AG20443 (cell line): ENCODE data around the gene RPL15.
"Not testable (repeated sequence)": the region's sequence is repeated elsewhere in the genome, so short reads cannot be mapped to it uniquely, and the experiment has no call there.

Experiments used
- DNase-seq: peaks from one replicate; pipeline ENCODE4 v3.0.0; 2012; ENCODE audit warnings: low spot score, mixed read lengths

Gene RPL15

DNA sequence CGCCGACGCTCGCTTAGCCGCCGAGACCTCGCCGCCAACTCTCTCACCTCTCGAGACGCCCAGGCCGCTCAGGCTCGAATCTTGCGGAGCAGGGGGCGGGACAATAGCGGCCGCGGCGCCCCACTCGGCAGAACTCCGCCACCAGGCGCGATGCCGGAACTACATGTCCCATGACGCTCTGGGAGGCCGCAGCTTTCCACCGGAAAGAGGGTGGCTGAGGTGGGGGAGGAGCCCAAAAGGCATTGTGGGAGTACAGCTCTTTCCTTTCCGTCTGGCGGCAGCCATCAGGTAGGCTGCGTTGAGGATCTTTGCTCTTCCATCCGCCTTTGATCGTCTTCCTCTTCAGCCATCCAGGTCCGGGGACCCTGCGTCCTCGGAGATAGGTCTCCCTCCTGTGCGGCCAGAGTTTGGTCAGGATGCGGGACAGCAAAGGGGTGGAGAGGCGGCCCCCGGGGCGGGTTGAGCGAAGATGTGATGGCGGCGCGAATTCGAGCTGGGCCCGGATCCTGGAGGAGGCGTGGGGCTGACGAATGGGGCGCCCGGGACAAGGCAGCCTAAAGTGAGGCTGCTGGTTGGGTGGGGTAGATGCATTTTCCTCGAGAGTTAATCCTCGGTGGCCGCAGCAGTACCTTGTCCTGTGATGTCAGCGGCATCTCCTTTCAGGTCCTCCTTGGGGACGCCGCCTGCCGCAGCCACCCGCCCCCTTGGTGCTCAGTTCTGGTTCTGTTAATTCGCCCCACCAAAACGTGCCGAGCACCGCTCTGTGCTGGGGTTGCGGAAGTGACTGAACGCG lies at the start of gene RPL15, which contains the start of gene NKIRAS1:
TSS of gene RPL15 (plus strand) at position 247 of the 793 bp plus-strand sequence. CDS start 728 bp downstream, outside the sequence.
TSS of gene NKIRAS1 (minus strand) at position 105 of the 793 bp plus-strand sequence. CDS start 6,086 bp downstream, outside the sequence.
- peak; percentile 98 for DNase-seq

DNA sequence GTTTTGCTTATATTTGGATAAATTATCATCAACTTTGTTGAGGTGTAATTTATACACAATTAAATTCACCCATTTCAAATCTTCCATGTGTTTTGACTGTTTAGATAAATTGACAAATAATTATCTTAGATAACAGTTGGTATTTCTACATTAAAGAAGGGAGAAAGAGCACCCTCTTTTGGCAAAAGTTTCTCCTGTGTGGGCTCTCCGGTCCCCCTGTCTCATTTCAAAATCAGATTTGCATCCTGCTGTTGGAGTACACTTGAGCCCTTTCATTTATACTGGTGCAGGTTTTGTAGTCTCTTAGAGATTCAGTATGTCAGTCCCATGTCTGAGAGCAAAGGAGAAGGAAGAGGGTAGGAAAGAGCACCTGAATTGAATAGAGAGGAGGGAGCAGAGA lies 49.5 kb upstream of the RPL15 start:
- no peak for DNase-seq

DNA sequence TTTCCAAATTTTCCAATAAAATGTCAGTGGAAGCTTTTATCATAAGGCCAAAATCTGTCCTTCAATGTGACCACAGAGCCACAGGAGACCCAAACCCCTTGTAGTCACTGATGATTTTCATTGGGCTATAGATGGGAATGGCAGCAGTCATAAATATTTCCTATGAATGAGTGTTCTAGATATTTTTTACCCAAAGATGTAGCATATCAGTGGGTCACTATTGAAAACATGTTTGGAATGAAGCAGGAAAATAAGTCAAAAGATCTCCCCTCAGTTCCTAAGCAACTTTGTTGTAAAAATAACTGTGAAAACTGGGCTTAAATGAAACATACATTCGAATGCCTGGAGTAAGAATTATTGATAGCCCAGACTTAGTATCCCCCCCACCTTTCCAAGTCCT lies 49.1 kb upstream of the RPL15 start:
- no peak for DNase-seq

DNA sequence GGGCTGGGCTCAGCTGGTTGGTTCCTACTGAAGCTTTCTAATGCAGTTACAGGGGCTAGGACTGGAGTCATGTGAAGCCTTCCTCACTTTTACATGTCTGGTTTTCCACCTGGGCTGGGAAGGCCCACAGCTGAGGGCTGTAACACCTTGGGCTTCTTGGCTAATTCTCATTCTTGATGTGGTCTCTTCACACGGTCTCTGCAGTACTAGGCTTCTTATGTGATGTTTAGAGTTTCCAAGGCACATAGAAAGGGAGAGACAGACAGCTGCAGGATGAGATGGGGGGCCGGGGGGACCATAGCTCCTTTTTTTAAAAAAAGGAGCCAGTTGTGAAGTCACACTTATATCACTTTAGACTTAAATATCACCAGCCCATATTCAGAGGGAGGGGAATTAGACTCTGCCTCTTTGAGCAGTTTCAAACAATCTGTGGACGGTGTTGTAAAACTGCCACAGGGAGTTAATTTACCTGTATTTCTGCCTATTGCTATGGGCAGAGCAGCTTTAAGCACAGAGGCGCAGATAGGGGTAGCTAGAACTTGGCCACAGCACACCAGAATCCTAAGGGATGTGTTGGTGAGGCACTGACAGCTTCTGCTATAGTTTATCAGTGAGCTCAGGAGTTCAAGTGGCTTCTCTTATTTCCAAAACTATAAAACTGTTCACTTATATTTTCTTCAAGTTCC lies 46.8 kb upstream of the RPL15 start:
- no peak for DNase-seq

DNA sequence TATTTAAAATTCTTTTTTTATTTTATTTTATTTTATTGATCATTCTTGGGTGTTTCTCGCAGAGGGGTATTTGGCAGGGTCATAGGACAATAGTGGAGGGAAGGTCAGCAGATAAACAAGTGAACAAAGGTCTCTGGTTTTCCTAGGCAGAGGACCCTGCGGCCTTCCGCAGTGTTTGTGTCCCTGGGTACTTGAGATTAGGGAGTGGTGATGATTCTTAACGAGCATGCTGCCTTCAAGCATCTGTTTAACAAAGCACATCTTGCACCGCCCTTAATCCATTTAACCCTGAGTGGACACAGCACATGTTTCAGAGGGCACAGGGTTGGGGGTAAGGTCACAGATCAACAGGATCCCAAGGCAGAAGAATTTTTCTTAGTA lies 46.3 kb upstream of the RPL15 start:
- DNase-seq = not testable (repeated sequence)

DNA sequence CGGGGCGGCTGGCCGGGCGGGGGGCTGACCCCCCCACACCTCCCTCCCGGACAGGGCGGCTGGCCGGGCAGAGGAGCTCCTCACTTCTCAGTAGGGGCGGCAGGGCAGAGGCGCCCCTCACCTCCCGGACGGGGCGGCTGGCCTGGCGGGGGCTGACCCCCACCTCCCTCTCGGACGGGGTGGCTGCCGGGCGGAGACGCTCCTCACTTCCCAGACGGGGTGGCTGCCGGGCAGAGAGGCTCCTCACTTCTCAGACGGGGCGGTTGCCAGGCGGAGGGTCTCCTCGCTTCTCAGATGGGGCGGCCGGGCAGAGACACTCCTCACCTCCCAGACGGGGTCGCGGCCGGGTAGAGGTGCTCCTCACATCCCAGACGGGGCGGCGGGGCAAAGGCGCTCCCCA lies 45.6 kb upstream of the RPL15 start:
- DNase-seq = not testable (repeated sequence)

DNA sequence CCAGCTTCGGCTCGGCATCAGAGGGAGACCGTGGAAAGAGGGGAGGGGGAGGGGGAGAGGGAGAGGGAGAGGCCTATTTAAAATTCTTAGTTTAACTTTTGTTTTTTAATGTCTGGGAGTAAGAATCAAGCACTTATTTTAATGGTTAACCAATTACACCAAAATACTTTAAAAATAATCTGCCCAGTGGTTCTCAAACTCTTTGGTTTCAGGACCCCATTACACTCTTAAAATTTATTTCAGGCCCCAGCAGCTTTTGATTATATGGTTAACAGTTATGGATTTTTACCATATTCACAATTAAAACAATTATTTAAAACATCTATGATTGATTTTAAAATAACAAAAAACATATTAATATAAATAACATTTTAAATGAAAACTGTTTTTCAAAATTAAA lies 44.6 kb upstream of the RPL15 start:
- DNase-seq = no peak

DNA sequence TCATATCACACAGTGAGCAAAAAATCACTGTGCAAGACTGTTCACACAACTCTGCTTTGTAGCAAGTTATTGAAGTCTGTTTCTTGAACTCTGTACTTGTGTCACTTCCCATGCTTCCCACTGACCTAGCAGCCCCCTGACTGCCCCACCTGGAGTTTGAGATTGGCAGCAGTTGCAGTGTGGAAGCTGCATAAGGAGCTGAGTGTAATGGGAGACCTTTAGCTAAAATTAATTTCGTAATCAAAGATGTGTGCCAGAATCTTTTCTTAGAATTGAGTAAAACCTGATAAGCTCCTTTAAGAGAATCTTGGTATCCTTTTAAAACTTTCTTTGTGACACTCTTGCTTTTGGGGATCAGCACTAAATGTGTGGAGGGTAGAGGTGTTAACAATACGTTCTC lies 43.0 kb upstream of the RPL15 start:
- peak; percentile 32 for DNase-seq

DNA sequence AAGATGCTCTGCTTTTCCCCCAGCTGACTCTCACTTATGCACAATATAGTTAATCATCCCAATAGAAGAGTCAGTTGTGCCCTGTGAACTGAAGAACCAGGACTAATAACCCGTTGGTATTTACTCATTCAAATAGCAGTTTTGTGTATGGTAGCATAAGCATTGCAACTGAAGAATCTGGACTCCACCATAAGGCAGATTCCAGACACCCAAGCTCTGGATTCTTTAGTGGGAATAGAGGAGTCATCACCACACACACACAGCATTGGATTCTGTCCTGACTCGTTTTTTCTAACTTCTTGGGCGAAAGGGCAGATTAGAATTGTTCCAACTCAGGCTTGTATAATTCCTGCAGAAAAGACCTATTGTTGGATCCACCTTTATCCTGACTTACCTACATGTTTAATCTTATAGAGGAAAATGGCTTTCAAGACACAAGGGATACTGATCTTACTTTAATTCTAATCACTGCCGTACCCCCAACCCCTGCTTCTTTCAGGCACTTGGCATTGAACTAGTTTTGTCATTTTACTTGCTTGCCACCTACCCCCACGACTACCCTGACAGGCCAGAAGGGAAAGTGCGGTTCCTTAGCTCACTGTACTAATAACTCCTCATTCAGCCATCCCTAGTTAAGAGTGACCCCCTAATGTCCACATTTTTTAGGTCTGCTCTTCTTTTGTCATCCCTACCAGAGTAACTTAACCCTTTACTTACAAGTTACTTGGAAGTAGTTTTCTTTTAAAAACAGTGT lies 42.4 kb upstream of the RPL15 start:
- peak; percentile 72 for DNase-seq

DNA sequence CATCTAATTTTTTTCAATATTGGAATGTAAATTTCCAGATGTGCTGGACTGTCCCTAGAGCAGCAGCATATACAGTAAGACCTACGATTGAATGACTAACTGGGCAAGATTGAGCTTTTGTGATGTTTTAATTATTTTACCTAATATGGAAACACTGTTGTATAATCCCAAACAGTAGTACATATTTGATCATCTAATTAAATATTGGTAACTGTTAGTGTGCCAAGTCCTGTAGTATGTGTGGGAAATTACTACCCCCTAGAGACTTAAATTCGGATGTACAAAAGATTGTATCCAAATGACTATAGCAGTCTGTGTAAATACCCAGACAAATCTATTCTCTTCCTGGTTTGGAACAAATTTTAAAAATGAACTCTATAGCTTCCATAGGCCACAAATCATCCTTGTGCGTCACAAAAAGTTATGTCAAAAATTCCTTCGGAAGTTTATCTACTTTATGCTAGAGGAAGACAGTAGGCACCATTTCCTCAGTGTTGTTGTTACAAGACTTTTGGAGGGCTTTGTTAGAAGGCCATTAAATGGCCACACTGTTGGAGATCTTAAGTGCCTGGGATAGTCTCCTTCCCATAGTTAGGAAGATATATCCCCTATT lies 41.7 kb upstream of the RPL15 start:
- no peak for DNase-seq

DNA sequence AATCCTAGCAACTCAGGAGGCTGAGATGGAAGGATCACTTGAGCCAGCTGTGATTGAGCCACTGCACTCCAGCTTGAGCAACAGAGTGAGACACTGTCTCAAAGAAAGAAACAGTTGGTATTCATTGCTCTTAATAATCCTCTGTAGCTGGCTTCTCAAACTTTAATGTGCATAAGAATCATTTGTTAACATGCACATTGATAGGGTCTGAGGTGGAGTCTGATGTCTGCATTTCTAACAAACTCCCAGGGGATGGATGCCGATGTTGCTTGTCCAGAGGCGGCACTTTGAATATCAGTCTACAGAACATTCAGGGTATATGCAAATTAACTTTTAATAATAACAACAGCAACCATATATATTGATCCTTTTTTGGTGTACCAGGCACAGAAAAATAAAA lies 40.0 kb upstream of the RPL15 start:
- DNase-seq = no peak

DNA sequence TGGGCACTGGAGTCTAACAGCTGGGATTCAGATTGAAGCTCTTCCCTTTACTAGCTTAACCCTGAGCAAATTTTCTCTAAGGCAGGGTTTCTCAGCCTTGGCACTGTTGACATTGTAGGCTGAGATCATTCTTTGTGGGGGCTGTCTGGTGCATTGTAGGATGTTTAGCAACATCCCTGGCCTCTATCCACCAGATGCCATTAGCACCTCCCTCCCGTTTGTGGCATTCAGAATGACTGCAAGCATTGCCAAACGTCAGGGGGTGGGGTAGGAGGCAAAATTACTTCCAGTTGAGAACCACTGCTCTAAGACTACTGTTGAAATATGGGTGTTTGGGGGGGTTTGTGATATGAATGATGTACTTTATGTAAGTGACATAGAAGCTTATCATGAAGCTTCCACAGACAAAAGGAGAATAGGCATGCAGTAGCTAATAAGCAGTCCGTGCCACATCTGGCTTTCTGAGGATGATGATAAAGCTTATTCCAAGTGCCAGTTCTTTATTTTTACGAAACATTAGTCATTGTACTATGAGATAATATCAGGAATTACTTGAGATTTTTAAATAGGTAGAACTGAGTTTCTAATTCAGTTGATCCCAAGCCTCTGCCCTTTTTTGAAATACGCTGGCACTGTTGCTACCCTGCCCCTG lies 39.5 kb upstream of the RPL15 start:
- DNase-seq = peak; percentile 82

DNA sequence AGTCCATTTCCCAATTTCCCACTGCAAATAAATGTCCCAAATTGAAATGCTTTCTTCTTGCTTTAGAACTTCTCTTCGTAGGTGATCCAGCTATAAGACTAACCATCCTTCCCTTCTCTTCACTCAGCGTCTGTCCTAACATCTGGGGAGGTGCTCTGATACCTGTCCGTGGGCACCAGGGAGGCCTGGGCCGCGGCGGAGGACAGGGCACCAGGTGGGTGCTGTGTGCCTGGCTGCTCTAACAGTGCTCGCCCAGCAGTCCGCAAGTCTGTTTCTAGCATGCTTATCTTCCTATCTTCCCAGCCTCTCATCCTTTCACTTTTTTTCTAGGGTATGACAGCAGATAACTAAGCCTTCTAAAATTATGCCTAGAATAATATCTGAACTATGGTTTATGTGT lies 37.4 kb upstream of the RPL15 start:
- no peak for DNase-seq

DNA sequence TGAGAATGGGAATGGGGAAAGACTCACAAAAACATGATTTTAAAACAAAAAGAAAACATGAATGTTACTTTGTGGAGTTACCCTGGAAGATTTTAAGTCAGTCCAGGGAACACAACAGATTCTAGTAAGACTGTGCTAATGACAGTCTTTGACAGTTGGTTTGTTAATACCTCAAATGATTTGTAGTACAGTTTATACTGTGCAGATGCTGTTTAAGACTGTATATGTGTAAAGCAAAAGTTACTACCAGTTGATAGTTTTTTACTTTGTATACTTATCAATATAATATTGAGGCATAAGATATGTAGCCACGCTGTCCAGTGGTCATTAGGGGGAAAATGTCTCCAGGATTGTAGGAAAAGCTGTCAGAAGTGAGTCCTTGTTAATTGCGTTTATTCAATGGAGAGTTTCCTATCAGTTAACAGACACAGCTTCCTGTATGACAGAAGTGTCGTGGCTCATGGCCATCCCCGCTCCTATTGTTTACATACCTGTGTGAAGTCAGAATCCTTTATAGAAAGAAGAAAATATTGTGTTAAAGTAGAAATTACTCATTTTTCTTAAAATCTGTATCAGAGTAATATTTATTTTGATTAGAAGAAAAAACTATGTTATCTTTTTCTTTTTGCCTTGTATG lies 36.1 kb upstream of the RPL15 start:
- no peak for DNase-seq

DNA sequence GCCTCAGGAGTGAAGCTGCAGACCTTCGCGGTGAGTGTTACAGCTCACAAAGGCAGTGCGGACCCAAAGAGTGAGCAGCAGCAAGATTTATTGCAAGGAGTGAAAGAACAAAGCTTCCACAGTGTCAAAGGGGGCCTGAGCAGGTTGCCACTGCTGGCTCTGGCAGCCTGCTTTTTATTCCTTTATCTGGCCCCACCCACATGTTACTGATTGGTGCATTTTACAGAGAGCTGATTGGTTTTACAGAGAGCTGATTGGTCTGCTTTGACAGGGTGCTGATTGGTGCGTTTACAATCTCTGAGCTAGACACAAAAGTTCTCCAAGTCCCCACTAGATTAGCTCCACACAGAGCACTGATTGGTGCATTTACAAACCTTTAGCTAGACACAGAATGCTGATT lies 34.9 kb upstream of the RPL15 start:
- DNase-seq = not testable (repeated sequence)

DNA sequence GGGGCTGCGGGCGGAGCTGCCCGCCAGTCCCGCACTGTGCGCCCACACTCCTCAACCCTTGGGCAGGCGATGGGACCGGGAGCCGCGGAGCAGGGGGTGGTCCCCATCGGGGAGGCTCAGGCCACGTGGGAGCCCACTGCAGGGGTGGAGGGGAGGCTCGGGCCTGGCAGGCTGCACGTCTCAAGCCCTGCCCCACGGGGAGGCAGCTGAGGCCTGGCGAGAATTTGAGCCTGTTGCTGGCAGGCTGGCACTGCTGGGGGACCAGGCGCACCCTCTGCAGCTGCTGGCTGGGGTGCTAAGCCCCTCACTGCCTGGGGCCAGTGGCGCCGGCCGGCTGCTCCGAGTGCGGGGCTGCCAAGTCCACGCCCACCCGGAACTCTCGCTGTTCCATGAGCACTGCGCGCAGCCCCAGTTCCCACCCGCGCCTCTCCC lies 34.4 kb upstream of the RPL15 start:
- no peak for DNase-seq

DNA sequence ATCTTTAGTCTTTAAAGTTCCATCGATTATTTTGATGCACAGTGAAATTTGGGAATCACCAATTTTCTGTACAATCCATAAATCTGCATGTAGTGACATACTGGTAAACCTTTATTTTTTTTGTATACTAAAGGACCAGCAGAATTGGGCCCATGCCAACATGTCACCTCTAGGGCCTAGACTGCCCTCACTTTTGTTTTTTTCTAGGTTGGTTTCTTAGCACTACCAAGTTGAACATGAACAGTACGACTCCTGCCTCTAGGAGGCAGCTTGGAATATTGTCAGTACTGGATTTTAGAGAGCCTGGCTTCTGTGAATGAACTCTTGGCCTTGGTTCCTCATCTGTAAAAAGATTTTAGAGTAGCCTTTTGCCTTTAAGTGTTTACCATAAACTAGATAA lies 32.5 kb upstream of the RPL15 start:
- DNase-seq = no peak

DNA sequence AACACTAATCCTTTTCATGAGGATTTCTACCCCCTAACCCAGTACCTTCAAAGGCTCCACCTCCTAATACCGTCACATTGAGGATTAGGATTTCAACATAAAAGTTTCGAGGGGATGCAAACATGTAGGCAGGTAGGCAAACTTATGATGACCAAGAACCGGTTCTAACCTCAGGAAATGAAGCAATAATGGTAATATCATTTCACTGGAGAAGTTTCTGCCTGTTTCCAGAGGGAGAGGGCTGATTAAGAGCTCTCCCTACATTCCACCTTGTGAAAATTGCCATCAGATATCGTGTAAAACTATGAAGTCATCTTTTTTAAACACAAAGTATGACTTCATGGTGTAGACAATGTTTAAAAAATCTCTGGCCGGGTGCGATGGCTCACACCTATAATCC lies 31.7 kb upstream of the RPL15 start:
- no peak for DNase-seq

DNA sequence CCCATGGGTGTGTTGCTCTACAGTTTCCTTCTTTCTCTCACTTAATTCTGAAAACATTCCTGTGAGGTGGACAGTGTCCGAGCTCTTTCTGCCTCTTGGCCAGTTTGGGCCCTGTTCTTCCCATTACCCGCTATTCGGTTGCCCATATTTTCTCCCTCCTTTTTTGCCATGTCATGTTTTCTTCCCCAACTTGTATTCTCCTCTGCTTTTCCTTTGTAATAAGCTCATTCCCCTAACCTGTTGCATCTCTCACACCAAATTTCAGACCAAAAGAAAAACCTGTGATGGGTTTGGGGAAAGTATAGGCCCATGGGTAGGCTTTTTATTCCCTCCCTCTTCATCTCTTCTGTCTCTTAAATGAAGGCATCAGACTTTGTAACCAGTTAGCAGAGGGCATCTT lies 30.6 kb upstream of the RPL15 start:
- DNase-seq = no peak

DNA sequence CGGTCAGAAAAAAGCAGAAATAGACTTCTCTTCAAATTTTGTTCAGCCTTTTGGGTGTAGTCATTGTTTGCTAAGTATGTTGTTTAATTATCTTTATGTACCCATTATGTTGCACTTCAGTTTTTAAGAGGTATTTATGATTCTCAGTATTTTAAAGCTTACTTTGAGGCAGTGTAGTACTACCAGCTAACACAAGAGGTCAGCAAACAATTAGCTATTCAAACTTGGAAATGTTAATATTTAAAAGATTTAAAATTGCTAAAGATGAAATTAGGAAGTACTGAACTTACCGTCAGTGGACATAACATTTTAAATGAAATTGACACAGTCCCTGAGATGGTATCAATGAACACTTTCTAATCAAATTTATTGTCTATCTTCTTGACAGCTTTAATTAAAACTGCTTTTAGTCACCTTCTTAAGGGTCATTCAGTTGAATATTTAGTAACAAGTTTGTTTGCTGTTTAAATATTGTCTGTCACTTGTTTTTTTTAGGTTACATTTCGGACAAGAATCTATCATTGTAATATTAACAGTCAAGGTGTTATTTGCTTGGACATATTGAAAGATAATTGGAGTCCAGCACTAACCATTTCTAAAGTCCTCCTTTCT lies 28.2 kb upstream of the RPL15 start:
- peak; percentile 26 for DNase-seq

DNA sequence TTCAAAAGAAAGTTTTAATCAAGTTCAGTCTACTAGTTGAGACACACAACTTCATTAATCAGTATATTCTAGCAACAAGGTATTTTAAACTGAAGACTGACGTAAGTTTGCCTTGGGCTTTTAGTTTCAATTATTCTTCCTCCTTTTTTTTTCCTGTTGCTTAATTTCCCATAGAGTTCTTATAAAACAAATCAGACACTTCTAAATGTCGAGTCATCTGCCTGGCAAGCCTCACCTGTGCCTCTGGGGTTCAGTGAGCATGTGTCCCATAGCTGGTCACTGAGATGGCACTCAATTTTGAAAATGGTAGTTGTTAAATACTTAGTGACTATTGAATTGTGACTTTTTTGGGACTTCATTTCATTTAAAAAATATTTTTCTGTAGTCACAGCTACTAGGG lies 27.5 kb upstream of the RPL15 start:
- DNase-seq = no peak
